ENCODE measurements around the gene ELMO3. TPM values are rescaled to one million over a fixed set of nuclear protein-coding genes. Genes with fewer than 3 reads are reported as not detected.
A peak's percentile ranks its signal among the peaks of the same experiment; 100 is the strongest.

ELMO3 gene
- total and polyA plus RNA-seq, 2 of the 13 experiments (the other 11 are each of a cell fraction or from before 2014, with no cell fraction given): 2.6 to 4.0 TPM

GRCh38 chr16:67164599-67165061, 34.3 kb upstream of the ELMO3 start, which contains the start of gene HSF4 (continued):
- TF ChIP-seq ATF6 (CRISPR knock-in tag; conservative IDR thresholded peaks at IDR 0.05): no peak
- TF ChIP-seq RCOR2 (CRISPR knock-in tag; IDR thresholded peaks at IDR 0.05): no peak
- no peak for TF ChIP-seq ZBTB20 (CRISPR knock-in tag; IDR thresholded peaks at IDR 0.05; ENCODE audit: borderline replicate concordance, low read depth)
- peak; percentile 93 for TF ChIP-seq MEIS2 (CRISPR knock-in tag; IDR thresholded peaks at IDR 0.05)
- TF ChIP-seq ZNF567 (CRISPR knock-in tag; IDR thresholded peaks at IDR 0.05; ENCODE audit: borderline replicate concordance): peak; percentile 6; the same call in 1 of the 2 replicates
- no peak for TF ChIP-seq HNF4G (IDR thresholded peaks at IDR 0.05; ENCODE audit: borderline replicate concordance, low read depth, low read length)
- peak; percentile 70; the same call in 1 of the 2 replicates for TF ChIP-seq HNF4G (CRISPR knock-in tag; IDR thresholded peaks at IDR 0.05; ENCODE audit: borderline replicate concordance, low read depth)
- peak; percentile 74; the same call in 1 of the 2 replicates for TF ChIP-seq ZNF691 (CRISPR knock-in tag; IDR thresholded peaks at IDR 0.05; ENCODE audit: borderline replicate concordance, low read depth)
- TF ChIP-seq ZKSCAN8 (CRISPR knock-in tag; IDR thresholded peaks at IDR 0.05; ENCODE audit: borderline replicate concordance): peak; percentile 69; the same call in 1 of the 2 replicates
- TF ChIP-seq ZBTB4 (CRISPR knock-in tag; IDR thresholded peaks at IDR 0.05; ENCODE audit: borderline replicate concordance): no peak
- peak; percentile 84; the same call in 1 of the 2 replicates for TF ChIP-seq NKX3-1 (CRISPR knock-in tag; IDR thresholded peaks at IDR 0.05)
- TF ChIP-seq USF2 (IDR thresholded peaks at IDR 0.05; ENCODE audit: low read depth, low read length): no peak
- no peak for TF ChIP-seq USF2 (CRISPR knock-in tag; IDR thresholded peaks at IDR 0.05; ENCODE audit: borderline replicate concordance)
- no peak for TF ChIP-seq ZNF770 (CRISPR knock-in tag; IDR thresholded peaks at IDR 0.05)
- 0 out of 2 replicates have a peak, but pooled peaks have one; percentile 34 for TF ChIP-seq ZBTB44 (CRISPR knock-in tag; IDR thresholded peaks at IDR 0.05)

Data from HepG2 (cell line).